ENCODE measurements around the gene AFF4.
"Not testable (repeated sequence)": the region's sequence is repeated elsewhere in the genome, so short reads cannot be mapped to it uniquely, and the experiment has no call there.

Gene AFF4

GRCh38 chr5:132886064-132886823, 77.2 kb downstream of the AFF4 start:
- DNase-seq (ENCODE audit: low spot score) = no peak

- DNase-seq (ENCODE audit: low spot score) = no peak
Measured at GRCh38 chr5:132884548-132884947, 78.9 kb downstream of the AFF4 start.

- DNase-seq (ENCODE audit: low spot score) = peak; percentile 51
Measured at GRCh38 chr5:132883261-132883834, 80.1 kb downstream of the AFF4 start.

- peak; percentile 39 for DNase-seq (ENCODE audit: low spot score)
Measured at GRCh38 chr5:132877938-132878337, 85.5 kb downstream of the AFF4 start.

- DNase-seq (ENCODE audit: low spot score) = no peak
Measured at GRCh38 chr5:132877466-132877865, 86.0 kb downstream of the AFF4 start.

- DNase-seq (ENCODE audit: low spot score) = peak; percentile 22
Measured at GRCh38 chr5:132876020-132876759, 87.2 kb downstream of the AFF4 start.

GRCh38 chr5:132873930-132874271, 89.5 kb downstream of the AFF4 start:
- no peak for DNase-seq (ENCODE audit: low spot score)

GRCh38 chr5:132873119-132873929, 90.1 kb downstream of the AFF4 start, which contains the start of gene LEAP2:
Gene LEAP2 (plus strand): TSS chr5:132873668. CDS start chr5:132873695, 27 bp downstream.
- no peak for DNase-seq (ENCODE audit: low spot score)

- DNase-seq (ENCODE audit: low spot score) = no peak
Measured at GRCh38 chr5:132872788-132873118, 90.7 kb downstream of the AFF4 start.

GRCh38 chr5:132871459-132872284, 91.8 kb downstream of the AFF4 start:
- no peak for DNase-seq (ENCODE audit: low spot score)

GRCh38 chr5:132870801-132871200, 92.6 kb downstream of the AFF4 start:
- DNase-seq (ENCODE audit: low spot score) = no peak

- DNase-seq (ENCODE audit: low spot score) = no peak
Measured at GRCh38 chr5:132868754-132869153, 94.7 kb downstream of the AFF4 start.

GRCh38 chr5:132867046-132867451, 96.4 kb downstream of the AFF4 start:
- DNase-seq (ENCODE audit: low spot score) = no peak

GRCh38 chr5:132866342-132867045, 96.9 kb downstream of the AFF4 start, which contains the start of the genes GDF9 and UQCRQ:
Gene GDF9 (minus strand): TSS chr5:132866469. CDS start chr5:132864533, 1,936 bp downstream.
Gene UQCRQ (plus strand): TSS chr5:132866642. CDS start chr5:132866882, 240 bp downstream.
- DNase-seq (ENCODE audit: low spot score) = peak; percentile 95

- DNase-seq (ENCODE audit: low spot score) = no peak
Measured at GRCh38 chr5:132865668-132866341, 97.6 kb downstream of the AFF4 start.

GRCh38 chr5:132860742-132861141, 102.7 kb downstream of the AFF4 start:
- DNase-seq (ENCODE audit: low spot score) = no peak

GRCh38 chr5:132859889-132860437, 103.5 kb downstream of the AFF4 start:
- no peak for DNase-seq (ENCODE audit: low spot score)

GRCh38 chr5:132856011-132856410, 107.4 kb downstream of the AFF4 start:
- no peak for DNase-seq (ENCODE audit: low spot score)

- DNase-seq (ENCODE audit: low spot score) = not testable (repeated sequence)
Measured at GRCh38 chr5:132854992-132855391, 108.4 kb downstream of the AFF4 start.

- DNase-seq (ENCODE audit: low spot score) = no peak
Measured at GRCh38 chr5:132854301-132854700, 109.1 kb downstream of the AFF4 start.
